ENCODE results near the gene STRBP.

STRBP gene

GRCh38 chr9:123269281-123269680, 895 bp upstream of the STRBP start:
- no peak for TF ChIP-seq CTCF (IDR thresholded peaks at IDR 0.05)
- Histone ChIP-seq H3K4me3 (peak overlapping the region; percentile 78), H3K27ac (no peak overlapping the region)
- no peak for DNase-seq (ENCODE audit: low spot score)

- H3K27ac ChIP-seq, result peak overlapping the region in 1 of 2 donors; percentile 78
- H3K4me3 ChIP-seq, result peak overlapping the region; percentile 78
- no peak for TF ChIP-seq CTCF (IDR thresholded peaks at IDR 0.05)
- peak; percentile 77 for DNase-seq (ENCODE audit: low spot score)
Observed at GRCh38 chr9:123268199-123268464, 254 bp downstream of the STRBP start.

GRCh38 chr9:123267481-123268198, 746 bp downstream of the STRBP start:
- DNase-seq (ENCODE audit: low spot score), result peak; percentile 72
- TF ChIP-seq CTCF (IDR thresholded peaks at IDR 0.05), result no peak
- peak overlapping the region in 1 of 2 donors; percentile 78 for H3K27ac ChIP-seq

GRCh38 chr9:123266655-123267399, 1.6 kb downstream of the STRBP start:
- Histone ChIP-seq H3K4me3 (no peak overlapping the region), H3K27ac (no peak overlapping the region)
- TF ChIP-seq CTCF (IDR thresholded peaks at IDR 0.05), result no peak
- DNase-seq (ENCODE audit: low spot score), result no peak

More at GRCh38 chr9:123267481-123268198, 746 bp downstream of the STRBP start:
- peak overlapping the region; percentile 78 for H3K4me3 ChIP-seq

- H3K27ac ChIP-seq, result no peak overlapping the region
- DNase-seq (ENCODE audit: low spot score), result no peak
- TF ChIP-seq CTCF (IDR thresholded peaks at IDR 0.05), result no peak
- H3K4me3 ChIP-seq, result no peak overlapping the region
Observed at GRCh38 chr9:123265833-123266232, 2.6 kb downstream of the STRBP start.

- H3K4me3 ChIP-seq, result no peak overlapping the region
- TF ChIP-seq CTCF (IDR thresholded peaks at IDR 0.05), result no peak
Observed at GRCh38 chr9:123263227-123263626, 5.2 kb downstream of the STRBP start.

GRCh38 chr9:123262338-123262737, 6.0 kb downstream of the STRBP start:
- H3K4me3 ChIP-seq, result no peak overlapping the region
- TF ChIP-seq CTCF (IDR thresholded peaks at IDR 0.05), result no peak
- no peak for DNase-seq (ENCODE audit: low spot score)
- no peak overlapping the region for H3K27ac ChIP-seq

More at GRCh38 chr9:123263227-123263626, 5.2 kb downstream of the STRBP start:
- no peak overlapping the region for H3K27ac ChIP-seq
- DNase-seq (ENCODE audit: low spot score), result no peak
